ENCODE data around the gene CCDC74A.
"Not testable (repeated sequence)": the region's sequence is repeated elsewhere in the genome, so short reads cannot be mapped to it uniquely, and the experiment has no call there.

Gene CCDC74A

DNA sequence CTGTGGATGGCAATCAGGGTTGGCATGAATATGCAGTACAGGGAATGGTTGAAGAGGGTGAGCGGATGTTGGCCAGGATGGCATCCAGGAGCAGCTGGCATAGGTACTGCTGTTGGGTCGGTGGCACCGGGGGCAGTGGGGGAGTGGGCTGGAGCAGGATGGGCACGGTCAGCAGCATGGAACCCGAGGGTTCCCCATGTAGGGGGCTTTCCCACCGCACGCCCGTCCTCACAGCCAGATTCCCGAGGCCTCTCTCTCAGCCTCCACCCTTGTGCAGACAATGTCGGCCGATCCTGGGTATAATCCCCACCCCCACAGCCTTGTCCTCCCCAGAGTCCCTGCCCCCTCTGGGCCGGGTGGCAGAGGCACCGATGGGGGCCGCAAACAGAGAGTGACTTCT, 9.2 kb downstream of the CCDC74A start:
- H3K27ac ChIP-seq (ENCODE audit: low read depth in 2 of 2, low read length in 2 of 2); H3K4me1 ChIP-seq (ENCODE audit: control insufficient read depth in 2 of 2, insufficient read depth in 2 of 2, low read length in 2 of 2); H3K9me3 ChIP-seq (ENCODE audit: control insufficient read depth in 2 of 2, low read length in 2 of 2); H3K4me3 ChIP-seq (ENCODE audit: low read length in 2 of 2); H3K27me3 ChIP-seq (ENCODE audit: control insufficient read depth in 2 of 2, insufficient read depth in 2 of 2, low read length in 2 of 2); H3K36me3 ChIP-seq (ENCODE audit: control insufficient read depth in 2 of 2, insufficient read depth in 2 of 2, low read length in 2 of 2); H3K9ac ChIP-seq (ENCODE audit: low read depth in 1 of 2, low read length in 2 of 2): not testable (repeated sequence)

DNA sequence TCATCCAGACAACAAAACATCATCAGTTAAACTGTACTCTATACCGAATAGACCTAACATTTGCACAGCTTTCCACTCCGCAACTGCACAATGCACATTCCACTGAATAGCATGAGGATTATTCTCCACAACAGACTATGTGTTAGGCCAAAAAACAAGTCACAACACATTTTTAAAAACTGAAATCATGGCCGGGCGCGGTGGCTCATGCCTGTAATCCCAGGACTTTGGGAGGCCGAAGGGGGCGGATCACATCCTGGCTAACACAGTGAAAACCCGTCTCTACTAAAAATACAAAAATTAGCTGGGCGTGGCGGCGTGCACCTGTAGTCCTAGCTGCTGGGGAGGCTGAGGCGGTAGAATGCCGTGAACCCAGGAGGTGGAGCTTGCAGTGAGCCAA, 11.2 kb downstream of the CCDC74A start:
- not testable (repeated sequence) for H3K27me3 ChIP-seq (ENCODE audit: control insufficient read depth in 2 of 2, insufficient read depth in 2 of 2, low read length in 2 of 2); H3K36me3 ChIP-seq (ENCODE audit: control insufficient read depth in 2 of 2, insufficient read depth in 2 of 2, low read length in 2 of 2); H3K9ac ChIP-seq (ENCODE audit: low read depth in 1 of 2, low read length in 2 of 2); H3K9me3 ChIP-seq (ENCODE audit: control insufficient read depth in 2 of 2, low read length in 2 of 2); H3K4me3 ChIP-seq (ENCODE audit: low read length in 2 of 2); H3K27ac ChIP-seq (ENCODE audit: low read depth in 2 of 2, low read length in 2 of 2); H3K4me1 ChIP-seq (ENCODE audit: control insufficient read depth in 2 of 2, insufficient read depth in 2 of 2, low read length in 2 of 2)

DNA sequence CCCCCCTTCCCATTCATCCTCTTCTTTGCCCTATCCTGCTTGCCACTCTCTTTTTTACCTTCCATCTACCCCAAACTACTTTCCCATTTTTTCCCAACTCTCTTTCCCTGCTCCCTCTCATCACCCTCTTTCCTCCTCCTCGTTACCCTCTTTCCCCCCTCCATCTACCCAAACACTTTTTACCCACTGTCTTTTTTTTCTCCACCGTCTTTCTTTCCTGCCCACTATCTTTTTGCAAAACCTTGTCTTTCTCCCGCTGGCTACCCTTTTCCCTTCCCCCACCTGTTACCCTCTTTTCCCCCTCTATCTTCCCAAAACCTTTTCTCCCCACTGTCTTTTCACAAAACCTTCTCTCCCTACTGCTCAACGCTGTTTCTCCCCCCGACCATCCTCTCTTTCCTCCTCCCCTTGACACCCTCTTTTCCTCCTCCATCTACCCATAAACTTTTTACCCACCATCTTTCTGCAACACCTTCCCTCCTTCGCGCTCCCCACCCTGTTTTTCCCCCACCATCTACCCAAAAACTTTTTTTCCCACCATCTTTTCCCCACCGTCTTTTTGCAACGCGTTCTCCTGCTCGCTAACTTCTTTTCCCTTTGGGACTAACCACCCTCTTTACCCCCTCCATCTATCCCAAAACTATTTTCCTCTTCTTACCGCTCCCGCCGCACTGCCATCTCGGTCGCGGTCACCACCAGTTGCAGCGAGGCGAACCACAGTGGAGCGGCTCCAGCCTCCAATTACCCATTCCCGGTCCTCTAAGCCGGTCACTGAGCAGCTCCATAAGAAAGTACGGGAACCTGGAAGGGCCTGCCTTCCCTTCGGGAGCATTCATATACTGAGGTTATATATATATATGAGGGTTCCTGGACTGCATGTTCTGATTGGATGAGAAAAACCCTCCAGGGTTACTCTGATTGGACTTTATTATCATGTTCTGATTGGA, 15.0 kb downstream of the CCDC74A start:
- H3K9me3 ChIP-seq (ENCODE audit: control insufficient read depth in 2 of 2, low read length in 2 of 2), result no peaks in the 10 kb centered on the region
- no peak overlapping the region for H3K9ac ChIP-seq (ENCODE audit: low read depth in 1 of 2, low read length in 2 of 2)
- H3K27me3 ChIP-seq (ENCODE audit: control insufficient read depth in 2 of 2, insufficient read depth in 2 of 2, low read length in 2 of 2), result no peaks in the 10 kb centered on the region
- H3K27ac ChIP-seq (ENCODE audit: low read depth in 2 of 2, low read length in 2 of 2), result no peak overlapping the region
- H3K4me3 ChIP-seq (ENCODE audit: low read length in 2 of 2), result no peak overlapping the region
- H3K36me3 ChIP-seq (ENCODE audit: control insufficient read depth in 2 of 2, insufficient read depth in 2 of 2, low read length in 2 of 2), result no peaks in the 10 kb centered on the region
- no peaks in the 10 kb centered on the region for H3K4me1 ChIP-seq (ENCODE audit: control insufficient read depth in 2 of 2, insufficient read depth in 2 of 2, low read length in 2 of 2)

DNA sequence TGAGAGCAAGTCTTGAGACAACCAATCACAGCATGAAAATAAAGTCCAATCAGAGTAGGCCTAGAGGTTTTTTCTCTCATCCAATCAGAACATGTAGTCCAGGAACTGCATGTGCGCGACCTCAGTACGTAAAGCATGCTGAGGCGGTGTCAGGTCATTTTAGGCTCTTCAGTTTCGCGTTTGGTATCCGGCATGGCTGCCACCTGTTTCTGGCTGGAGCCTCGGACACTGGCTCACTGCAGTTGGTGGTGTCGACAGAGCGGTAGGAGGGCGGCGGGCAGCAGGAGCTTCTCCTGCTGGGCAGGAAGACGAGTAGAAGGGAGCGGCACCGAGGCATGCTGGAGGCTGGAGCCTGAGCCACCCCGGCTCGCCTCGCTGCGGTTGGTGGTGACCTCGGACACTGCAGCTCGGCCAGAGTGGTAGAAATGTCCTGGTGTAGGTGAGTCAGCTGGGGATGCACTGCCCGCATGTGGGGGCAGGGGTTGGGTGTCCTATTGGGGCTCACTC, 15.8 kb downstream of the CCDC74A start:
- H3K4me1 ChIP-seq (ENCODE audit: control insufficient read depth in 2 of 2, insufficient read depth in 2 of 2, low read length in 2 of 2), result no peaks in the 10 kb centered on the region
- H3K27me3 ChIP-seq (ENCODE audit: control insufficient read depth in 2 of 2, insufficient read depth in 2 of 2, low read length in 2 of 2), result no peaks in the 10 kb centered on the region
- no peak overlapping the region for H3K4me3 ChIP-seq (ENCODE audit: low read length in 2 of 2)
- H3K36me3 ChIP-seq (ENCODE audit: control insufficient read depth in 2 of 2, insufficient read depth in 2 of 2, low read length in 2 of 2), result no peaks in the 10 kb centered on the region
- H3K27ac ChIP-seq (ENCODE audit: low read depth in 2 of 2, low read length in 2 of 2), result no peak overlapping the region
- H3K9me3 ChIP-seq (ENCODE audit: control insufficient read depth in 2 of 2, low read length in 2 of 2), result no peaks in the 10 kb centered on the region
- H3K9ac ChIP-seq (ENCODE audit: low read depth in 1 of 2, low read length in 2 of 2), result no peak overlapping the region

DNA sequence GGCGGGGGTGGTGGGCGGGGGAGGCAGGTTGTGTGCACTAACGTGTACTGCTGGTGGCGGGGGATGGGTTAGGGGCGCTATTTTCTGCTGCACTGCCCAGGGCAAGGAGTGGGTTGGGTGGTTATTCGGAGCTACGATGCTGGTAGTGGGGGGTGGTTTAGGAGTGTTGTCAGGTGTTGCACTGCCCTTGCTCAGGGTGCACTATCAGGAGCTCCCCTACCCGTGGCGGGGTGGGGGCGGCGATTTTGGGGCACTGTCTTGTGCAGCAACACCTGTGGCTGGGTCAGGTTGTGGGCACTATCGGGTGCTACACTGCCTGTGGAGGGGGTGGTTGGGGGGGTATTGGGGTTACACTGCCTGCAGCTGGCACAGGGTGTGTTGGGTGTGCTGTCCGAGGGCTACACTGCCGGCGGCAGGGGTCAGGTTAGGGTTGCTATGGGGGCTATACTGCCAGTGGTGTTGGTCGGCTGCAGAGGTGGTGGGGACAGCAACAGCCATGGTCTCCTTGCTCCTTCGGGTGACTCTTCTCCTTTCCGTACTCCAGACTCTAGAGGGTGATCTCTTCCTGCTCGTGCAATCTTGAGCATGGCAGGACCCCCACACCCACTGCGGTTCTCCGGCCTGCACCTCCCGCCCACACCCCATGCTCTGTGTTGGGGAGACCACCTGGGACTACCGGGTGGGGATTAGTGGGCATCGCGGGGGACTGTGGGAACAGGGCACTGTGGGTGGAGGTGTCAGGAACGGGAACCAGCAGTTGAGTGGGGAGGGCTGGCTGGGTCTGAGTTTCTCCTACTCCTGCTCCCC, 16.5 kb downstream of the CCDC74A start:
- H3K4me3 ChIP-seq (ENCODE audit: low read length in 2 of 2); H3K36me3 ChIP-seq (ENCODE audit: control insufficient read depth in 2 of 2, insufficient read depth in 2 of 2, low read length in 2 of 2); H3K9ac ChIP-seq (ENCODE audit: low read depth in 1 of 2, low read length in 2 of 2); H3K9me3 ChIP-seq (ENCODE audit: control insufficient read depth in 2 of 2, low read length in 2 of 2); H3K4me1 ChIP-seq (ENCODE audit: control insufficient read depth in 2 of 2, insufficient read depth in 2 of 2, low read length in 2 of 2); H3K27me3 ChIP-seq (ENCODE audit: control insufficient read depth in 2 of 2, insufficient read depth in 2 of 2, low read length in 2 of 2); H3K27ac ChIP-seq (ENCODE audit: low read depth in 2 of 2, low read length in 2 of 2): not testable (repeated sequence)

DNA sequence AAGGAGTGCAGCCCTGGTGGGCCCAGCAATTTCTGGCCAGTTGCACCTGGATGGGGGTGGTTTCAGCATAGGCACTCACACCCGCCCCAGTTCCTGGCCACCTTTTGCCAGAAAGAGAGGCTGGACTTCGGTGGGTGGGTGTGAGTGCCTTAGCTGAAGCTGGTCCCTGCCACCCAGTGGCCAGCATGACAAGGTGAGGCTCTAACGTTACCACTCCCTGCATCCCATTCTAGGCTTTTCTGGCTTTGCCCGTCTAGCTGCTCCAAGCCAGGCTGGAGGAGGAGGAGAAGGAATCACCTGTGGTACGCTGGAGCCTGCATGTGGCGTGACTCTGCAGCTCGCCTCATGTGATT, 17.1 kb downstream of the CCDC74A start:
- H3K36me3 ChIP-seq (ENCODE audit: control insufficient read depth in 2 of 2, insufficient read depth in 2 of 2, low read length in 2 of 2); H3K9ac ChIP-seq (ENCODE audit: low read depth in 1 of 2, low read length in 2 of 2); H3K27me3 ChIP-seq (ENCODE audit: control insufficient read depth in 2 of 2, insufficient read depth in 2 of 2, low read length in 2 of 2); H3K4me1 ChIP-seq (ENCODE audit: control insufficient read depth in 2 of 2, insufficient read depth in 2 of 2, low read length in 2 of 2); H3K9me3 ChIP-seq (ENCODE audit: control insufficient read depth in 2 of 2, low read length in 2 of 2); H3K4me3 ChIP-seq (ENCODE audit: low read length in 2 of 2); H3K27ac ChIP-seq (ENCODE audit: low read depth in 2 of 2, low read length in 2 of 2): not testable (repeated sequence)

DNA sequence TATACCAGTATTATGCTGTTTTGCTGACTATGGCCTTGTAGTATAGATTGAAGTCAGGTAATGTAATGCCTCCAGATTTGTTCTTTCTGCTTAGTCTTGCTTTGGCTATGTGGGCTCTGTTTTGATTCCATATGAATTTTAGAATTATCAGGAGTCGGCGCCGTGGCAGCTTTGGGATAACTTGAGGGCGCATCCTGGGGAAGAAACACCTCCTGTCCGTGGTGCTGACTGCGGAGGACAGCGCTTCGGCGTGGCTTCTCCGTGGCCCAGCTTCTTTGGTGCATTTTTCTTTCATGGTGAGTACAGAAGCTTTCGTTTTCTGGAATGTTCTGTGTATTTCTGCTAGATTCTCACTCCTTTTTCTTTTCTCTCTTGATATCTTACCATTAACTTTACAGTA, 25.2 kb downstream of the CCDC74A start:
- Histone ChIP-seq H3K27ac (ENCODE audit: low read depth in 2 of 2, low read length in 2 of 2) (no peak overlapping the region), H3K27me3 (ENCODE audit: control insufficient read depth in 2 of 2, insufficient read depth in 2 of 2, low read length in 2 of 2) (no peaks in the 10 kb centered on the region), H3K4me1 (ENCODE audit: control insufficient read depth in 2 of 2, insufficient read depth in 2 of 2, low read length in 2 of 2) (no peaks in the 10 kb centered on the region), H3K4me3 (ENCODE audit: low read length in 2 of 2) (no peak overlapping the region), H3K36me3 (ENCODE audit: control insufficient read depth in 2 of 2, insufficient read depth in 2 of 2, low read length in 2 of 2) (no peaks in the 10 kb centered on the region), H3K9me3 (ENCODE audit: control insufficient read depth in 2 of 2, low read length in 2 of 2) (no peaks in the 10 kb centered on the region), H3K9ac (ENCODE audit: low read depth in 1 of 2, low read length in 2 of 2) (no peak overlapping the region)

DNA sequence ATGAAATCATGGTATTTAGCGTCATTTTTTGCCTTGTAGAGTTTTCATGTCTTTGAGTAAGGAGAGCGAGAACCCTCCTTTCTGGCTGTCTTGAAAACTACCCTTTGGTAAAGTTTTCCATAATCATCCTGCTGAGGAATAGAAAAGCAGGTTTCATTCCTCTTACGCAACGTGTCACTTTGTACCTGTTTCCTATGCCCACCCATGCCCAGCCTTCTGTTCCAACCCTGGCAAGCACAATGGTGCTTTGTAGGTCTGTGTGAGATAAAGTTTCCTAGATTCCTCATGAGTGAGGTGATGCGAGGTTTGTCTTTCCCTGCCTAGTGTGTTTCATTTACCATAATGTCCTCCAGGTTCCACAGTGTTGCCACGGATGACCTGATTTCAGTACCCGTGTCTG, 29.3 kb downstream of the CCDC74A start:
- H3K4me1 ChIP-seq (ENCODE audit: control insufficient read depth in 2 of 2, insufficient read depth in 2 of 2, low read length in 2 of 2), result no peaks in the 10 kb centered on the region
- no peaks in the 10 kb centered on the region for H3K9me3 ChIP-seq (ENCODE audit: control insufficient read depth in 2 of 2, low read length in 2 of 2)
- H3K27me3 ChIP-seq (ENCODE audit: control insufficient read depth in 2 of 2, insufficient read depth in 2 of 2, low read length in 2 of 2), result no peaks in the 10 kb centered on the region
- no peak overlapping the region for H3K27ac ChIP-seq (ENCODE audit: low read depth in 2 of 2, low read length in 2 of 2)
- no peaks in the 10 kb centered on the region for H3K36me3 ChIP-seq (ENCODE audit: control insufficient read depth in 2 of 2, insufficient read depth in 2 of 2, low read length in 2 of 2)
- H3K4me3 ChIP-seq (ENCODE audit: low read length in 2 of 2), result no peak overlapping the region
- no peak overlapping the region for H3K9ac ChIP-seq (ENCODE audit: low read depth in 1 of 2, low read length in 2 of 2)

DNA sequence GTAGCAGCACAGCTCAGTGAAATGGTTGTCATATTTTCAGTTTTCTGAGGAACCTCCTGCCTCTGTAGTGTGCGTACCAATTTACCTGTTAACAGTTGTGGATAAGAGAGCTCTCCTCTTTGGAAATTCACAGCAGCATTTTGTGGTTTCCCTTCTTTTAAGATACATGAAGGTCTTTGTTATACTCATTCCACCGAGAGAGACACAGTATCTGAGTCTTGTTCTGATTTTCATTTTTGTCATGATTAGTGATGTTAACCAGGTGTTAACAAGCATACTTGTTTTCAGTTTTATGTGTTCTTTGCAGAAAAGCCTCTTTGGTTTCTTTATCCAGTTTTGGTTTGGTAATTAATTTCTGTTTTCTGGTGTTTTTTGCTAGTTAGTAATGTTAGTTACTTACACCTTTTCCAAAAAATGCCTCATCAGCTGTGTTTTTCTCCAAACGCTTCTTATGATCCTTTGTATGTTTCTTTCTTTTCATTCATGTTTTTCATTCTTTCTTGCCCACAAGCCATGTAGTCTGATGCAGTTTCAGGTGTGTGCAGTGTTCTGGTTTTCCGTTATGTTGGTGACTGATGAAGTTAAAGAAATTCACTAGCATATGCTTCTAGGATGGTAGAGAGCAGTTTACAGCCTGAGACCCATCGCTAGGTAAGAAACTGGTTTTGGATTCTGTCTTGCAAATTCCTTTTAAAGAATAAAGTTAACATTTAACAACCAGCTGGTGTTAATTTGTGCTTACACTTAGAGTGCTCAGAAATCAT, 30.1 kb downstream of the CCDC74A start:
- Histone ChIP-seq H3K9ac (ENCODE audit: low read depth in 1 of 2, low read length in 2 of 2) (no peak overlapping the region), H3K4me3 (ENCODE audit: low read length in 2 of 2) (no peak overlapping the region), H3K4me1 (ENCODE audit: control insufficient read depth in 2 of 2, insufficient read depth in 2 of 2, low read length in 2 of 2) (no peaks in the 10 kb centered on the region), H3K27ac (ENCODE audit: low read depth in 2 of 2, low read length in 2 of 2) (no peak overlapping the region), H3K27me3 (ENCODE audit: control insufficient read depth in 2 of 2, insufficient read depth in 2 of 2, low read length in 2 of 2) (no peaks in the 10 kb centered on the region), H3K9me3 (ENCODE audit: control insufficient read depth in 2 of 2, low read length in 2 of 2) (no peaks in the 10 kb centered on the region), H3K36me3 (ENCODE audit: control insufficient read depth in 2 of 2, insufficient read depth in 2 of 2, low read length in 2 of 2) (no peaks in the 10 kb centered on the region)

DNA sequence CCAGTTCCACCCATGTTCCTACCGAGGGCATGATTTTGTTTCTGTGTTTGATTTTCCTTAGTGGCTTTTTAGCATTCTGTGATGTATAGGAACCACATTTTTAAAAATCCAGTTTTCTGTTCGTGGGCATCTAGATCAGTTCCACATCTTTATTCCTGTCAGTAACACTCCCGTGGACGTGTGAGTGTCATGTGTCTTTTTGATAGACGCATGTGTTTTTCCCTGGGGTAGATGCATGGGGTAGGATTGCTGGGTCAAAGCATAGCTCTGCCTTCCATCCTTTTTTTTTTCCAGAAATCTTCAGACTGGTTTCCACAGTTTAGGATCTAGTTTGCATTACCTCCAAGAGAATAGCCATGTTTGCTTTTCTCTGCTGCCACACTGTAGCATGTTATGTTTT, 38.7 kb downstream of the CCDC74A start:
- Histone ChIP-seq H3K27me3 (ENCODE audit: control insufficient read depth in 2 of 2, insufficient read depth in 2 of 2, low read length in 2 of 2) (peaks cover 0 to 3% of the 10 kb centered on the region in 2 donors), H3K4me3 (ENCODE audit: low read length in 2 of 2) (no peak overlapping the region), H3K9ac (ENCODE audit: low read depth in 1 of 2, low read length in 2 of 2) (no peak overlapping the region), H3K4me1 (ENCODE audit: control insufficient read depth in 2 of 2, insufficient read depth in 2 of 2, low read length in 2 of 2) (no peaks in the 10 kb centered on the region), H3K9me3 (ENCODE audit: control insufficient read depth in 2 of 2, low read length in 2 of 2) (no peaks in the 10 kb centered on the region), H3K27ac (ENCODE audit: low read depth in 2 of 2, low read length in 2 of 2) (no peak overlapping the region), H3K36me3 (ENCODE audit: control insufficient read depth in 2 of 2, insufficient read depth in 2 of 2, low read length in 2 of 2) (no peaks in the 10 kb centered on the region)

Data from mucosa of rectum (tissue), 2 donors.